GM19035 (cell line): ENCODE results near the gene C19orf67.
A peak's percentile ranks its signal among the peaks of the same experiment; 100 is the strongest.

Experiments used
- ATAC-seq: cut with Tn5 transposase; IDR thresholded peaks from one replicate; pipeline ENCODE4 v1.9.1; 2021; ENCODE audit not compliant: unreplicated experiment

The C19orf67 gene

DNA sequence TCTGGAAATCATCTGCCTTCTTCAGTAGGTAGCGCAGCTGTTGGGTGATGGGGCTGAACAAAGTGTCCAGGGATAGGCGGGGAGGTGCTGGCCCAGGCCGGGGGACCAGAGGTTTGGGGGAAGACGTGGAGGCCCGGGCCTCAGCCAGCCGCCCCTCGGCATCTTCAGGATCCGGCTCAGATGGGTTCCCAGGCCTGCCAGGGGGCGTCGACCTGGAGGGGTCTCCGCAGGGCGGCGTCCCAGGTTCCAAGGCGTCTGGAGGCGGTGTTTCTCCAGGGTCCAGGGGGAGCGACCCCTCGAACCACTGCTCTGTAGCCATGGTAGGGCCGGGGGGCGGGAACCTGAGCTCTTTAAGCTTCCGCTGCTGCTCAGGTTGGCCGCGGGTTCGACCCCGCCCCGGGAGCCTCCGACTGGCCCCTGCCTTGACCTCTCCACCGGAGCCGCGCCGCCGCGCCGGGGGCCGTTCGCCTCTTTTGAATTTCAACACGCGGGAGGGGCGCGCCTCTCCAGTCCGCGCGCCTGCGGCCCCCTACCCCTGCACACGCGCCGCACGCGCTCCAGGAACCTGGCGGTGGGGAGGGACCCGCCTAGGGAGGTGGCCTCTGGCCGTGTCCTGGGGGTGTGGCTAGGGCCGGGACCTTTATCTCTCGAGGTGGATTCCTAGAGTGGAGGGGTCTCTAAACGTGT lies at the start of gene C19orf67:
Gene C19orf67, minus strand, starts transcription at position 475 of the 687 bp plus-strand sequence. Its CDS starts 156 bp downstream, at position 319.
- ATAC-seq: no peak

DNA sequence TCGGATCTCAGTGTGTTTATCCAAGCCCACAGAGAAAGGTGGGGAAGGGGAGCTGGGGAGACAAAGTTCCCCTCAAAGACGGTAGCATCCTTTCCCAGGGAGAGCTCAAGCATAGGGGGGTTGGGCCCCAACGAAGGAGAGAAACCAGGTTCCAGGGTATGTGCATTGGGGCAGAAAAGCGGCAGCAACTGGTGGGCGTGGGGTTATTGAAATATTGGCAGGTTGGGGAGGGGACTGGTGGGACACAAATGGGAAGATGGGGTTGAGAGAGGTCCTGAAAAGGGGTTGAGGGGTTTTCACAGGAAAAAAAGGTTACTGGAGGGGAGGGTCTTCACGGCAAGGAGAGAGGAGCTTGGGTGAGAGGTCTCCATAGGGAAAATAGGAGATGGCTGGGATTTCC lies 49.8 kb upstream of the C19orf67 start:
- ATAC-seq: no peak

DNA sequence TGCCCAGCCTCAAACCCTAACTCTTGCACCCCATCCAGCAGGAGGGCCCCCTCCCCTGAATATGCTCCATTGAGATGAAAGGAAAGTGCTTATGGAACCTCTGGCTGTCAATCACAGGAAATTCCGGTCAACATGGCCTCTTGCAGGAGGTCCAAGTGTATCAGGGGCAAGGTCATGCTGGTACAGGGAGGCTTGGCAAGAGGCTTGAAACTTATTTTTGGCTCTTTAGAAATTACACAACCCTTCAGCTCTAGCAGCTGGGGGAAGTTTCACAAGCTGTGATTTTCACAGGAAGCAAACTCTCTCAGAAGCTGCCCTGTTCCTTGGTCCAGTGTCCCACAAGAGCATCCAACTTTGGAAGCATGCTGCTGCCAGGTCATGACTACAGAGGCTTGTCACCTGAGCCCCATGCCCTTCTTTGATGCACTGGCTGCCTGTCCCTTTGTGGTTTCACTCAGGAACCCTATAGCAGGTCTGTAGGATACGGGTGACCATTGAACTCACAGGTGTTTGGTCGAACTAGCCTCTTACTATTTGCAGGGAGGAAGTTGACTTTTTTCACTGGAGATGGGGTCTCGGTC lies 42.4 kb upstream of the C19orf67 start:
- no peak for ATAC-seq

DNA sequence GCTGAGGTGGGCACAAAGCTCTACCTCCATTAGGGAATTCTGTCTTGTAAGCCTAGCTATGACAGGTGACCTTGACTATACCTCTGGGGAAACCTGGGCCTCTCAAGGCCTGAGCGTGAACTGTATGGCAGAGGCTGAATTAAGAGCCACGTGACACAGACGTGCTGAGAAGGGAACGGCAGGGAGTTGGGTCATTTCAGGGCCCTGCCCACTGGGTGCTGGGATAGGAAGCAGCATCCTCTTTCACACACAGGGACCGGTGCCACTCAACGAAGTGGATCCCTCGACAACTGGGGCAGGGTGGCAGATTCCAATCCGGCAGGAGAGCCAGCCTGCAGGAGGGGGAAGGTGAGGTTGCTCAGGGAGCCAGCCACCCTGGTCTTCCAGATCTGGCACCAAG lies 41.6 kb upstream of the C19orf67 start:
- ATAC-seq: no peak

DNA sequence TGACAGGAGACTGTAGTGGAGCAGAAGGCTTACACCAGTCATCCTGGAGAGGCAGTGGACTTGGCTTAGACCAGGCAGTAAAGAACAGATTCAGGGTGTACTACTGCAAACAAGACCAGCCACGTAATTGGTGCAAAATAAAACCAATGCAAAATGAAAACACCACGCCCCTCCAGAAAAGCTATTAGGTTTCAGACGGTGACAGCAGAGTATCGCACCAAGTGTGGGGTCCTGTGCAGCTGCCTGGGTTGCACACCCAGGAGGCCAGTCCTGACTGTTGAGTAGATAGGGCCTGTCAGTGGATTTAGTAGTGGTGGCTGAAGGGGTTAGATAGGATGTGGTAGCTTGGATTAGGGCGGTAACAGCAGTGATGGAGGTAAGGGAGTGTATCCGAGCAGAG lies 37.3 kb upstream of the C19orf67 start:
- ATAC-seq: no peak

DNA sequence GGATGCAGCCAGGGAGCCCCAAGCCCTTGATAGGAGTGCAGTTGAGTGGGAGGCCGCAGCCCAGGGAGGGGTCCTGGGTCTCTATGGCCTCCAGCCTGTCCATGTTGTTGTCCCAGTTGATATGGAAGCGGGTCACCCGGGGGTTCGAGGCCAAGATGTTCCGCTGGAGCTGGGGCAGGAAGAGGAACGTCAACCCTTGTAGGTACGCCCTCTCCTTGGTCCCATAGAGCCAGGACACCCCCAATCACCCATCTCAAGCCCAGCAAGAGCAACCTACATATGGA lies 34.9 kb upstream of the C19orf67 start:
- no peak for ATAC-seq

DNA sequence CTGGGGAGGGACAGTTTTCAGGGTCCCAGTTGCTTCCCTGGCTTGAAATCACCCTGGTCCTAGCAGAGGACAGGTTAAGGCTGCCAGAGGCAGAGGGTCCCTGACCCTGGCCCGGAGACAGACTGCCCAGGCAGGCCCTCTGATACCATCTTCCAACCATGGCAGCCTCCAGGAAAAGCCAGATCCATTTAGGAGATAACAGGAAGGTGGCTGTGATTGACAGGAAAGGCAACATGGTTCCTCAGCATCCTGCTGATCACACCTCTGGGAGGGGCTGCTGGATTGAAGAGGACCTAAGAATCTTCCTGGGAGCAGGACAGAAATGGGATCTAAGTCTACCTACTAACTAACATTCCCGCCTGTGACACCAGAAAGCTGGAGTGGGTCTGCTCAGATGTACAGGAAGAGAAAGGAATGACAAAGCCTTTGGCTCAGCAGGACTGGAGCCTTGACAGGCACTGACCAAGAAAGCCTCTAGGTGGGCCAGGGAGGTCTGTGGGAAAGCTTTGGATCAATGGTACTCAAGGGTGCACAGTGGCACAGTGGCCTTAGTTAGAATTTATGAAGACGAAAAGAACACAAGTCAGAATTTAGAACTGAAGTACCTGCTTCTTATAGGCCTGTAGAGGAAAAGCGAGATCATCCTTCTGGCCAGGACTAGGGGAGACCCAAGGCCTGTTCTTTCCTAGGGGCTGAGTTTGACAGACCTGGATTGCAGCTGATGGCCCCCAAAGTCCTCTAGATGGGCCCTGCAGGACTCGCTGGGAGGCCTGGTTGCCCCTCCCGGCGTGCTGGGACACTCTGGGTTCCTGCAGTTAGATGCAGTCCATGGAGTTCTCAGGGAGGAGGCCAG lies 34.3 kb upstream of the C19orf67 start:
- ATAC-seq: no peak

DNA sequence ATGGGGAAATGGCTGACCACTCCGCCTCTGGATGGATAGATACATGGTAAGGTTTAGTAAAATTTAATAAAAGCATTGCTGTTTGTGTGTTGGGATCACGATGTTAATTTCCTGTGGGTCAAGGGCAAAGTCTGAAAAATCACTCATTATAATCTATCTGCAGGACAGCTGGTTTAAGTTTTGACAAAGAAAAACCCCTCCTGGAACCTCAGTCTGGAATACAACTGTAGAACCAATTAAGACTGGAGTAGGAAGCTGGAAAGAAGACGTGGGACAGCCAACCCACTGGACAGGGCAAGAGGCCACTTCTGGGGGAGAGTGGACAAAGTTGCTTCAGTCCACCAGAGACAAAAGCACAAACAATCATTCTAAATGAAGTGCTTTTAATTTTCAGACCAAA lies 33.6 kb upstream of the C19orf67 start:
- no peak for ATAC-seq

DNA sequence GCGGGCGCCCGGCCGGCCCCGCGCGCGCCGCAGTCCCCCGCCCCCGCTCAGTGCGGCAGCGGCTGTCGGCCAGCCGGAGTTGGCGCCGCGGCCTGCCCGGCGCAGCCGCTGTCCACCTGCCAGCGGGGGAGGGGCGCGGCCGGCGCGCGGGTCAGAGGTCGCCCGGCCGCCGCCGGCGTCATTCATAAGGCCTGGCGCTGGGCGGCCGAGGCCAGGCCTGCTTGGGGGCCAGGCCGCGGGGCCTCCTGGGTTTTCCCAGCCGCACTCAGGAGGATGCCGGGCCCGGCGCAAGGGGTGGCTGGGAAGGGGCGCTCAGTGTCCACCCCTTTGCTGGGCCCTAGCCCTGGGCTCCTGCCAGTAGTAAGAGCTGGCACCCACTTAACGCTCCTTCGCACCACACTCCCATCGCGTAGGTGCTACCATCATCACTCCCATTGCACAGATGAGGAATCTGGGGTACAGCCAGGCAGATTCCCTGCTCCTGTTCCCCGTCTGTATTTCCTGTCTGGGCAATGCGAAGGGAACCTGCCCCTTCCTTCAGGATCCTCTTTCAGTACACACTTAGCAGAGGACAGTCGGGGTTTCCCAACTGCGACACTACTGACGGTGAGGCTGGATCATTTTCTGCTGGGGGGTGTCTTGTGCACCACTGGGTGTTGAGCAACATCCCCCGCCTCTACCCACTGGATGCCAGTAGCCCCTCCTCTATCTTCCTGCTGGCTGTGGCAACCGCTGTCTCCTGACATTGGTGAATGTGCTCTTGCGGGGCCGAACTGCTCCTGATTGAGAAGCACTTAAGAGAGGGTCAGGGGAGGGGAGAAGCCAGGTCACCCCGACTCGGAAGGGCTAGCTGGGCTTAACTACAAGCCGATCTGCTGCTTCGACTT lies 32.8 kb upstream of the C19orf67 start:
- ATAC-seq: no peak

DNA sequence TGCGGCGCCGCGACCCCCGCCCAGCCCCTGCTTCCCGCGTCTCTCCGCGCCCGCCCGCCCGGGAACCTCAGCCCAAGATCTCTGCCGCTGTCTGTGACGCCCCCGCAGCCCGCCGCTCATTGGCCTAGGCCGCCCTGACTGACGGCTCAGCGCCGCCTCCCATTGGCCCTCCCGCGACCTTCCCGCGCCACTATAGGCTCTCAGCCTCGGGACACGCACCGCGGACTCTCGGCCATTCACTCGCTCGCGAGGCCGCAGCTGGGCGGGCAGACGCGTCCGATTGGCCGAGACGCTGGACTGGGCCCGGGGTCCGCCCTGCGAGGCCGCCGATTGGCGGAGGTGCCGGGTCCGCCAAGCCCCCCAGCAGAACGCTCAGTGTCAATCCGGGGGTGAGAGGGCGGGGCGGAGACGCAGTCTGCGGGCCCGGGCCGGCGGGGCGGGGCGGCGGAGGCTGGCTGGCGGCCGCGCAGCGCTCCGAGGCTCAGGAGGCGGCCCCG lies 32.1 kb upstream of the C19orf67 start, which contains the start of gene PRKACA:
Gene PRKACA, minus strand, starts transcription at position 95 of the 497 bp plus-strand sequence. CDS start 215 bp downstream, outside the sequence.
- peak; percentile 83 for ATAC-seq

DNA sequence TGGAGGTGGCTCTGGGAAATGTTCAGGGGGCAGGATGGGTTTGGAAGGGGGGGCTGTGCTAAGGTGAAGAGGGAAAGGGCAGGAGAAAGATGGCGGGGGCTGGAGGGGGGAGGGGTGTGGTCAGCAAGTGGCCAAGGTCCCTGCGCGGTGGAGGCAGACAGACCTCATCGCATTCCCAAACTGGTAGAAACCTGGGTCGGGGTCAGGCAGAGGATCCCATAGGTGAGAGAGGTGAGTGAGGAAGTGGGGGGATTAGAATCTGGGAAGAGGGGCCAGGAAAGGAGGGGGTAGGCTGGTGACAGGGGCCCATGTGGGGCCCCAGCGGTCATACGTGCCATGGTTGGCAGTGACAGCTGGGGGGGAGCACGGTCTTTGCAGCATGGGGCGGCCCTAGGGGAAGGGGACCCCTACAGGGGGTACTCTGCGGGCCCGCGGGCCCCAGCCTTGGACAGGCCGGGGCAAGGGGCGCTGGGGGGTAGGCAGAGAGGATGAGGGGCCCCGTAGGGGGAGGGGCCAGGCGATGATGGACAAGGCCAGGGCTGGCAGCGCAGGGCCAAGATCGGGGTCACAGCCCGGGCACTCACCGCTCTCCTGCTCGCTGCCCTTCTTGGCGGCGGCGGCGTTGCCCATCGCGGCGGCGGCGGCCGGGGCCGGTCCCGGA lies 31.5 kb upstream of the C19orf67 start:
- peak; percentile 9 for ATAC-seq

DNA sequence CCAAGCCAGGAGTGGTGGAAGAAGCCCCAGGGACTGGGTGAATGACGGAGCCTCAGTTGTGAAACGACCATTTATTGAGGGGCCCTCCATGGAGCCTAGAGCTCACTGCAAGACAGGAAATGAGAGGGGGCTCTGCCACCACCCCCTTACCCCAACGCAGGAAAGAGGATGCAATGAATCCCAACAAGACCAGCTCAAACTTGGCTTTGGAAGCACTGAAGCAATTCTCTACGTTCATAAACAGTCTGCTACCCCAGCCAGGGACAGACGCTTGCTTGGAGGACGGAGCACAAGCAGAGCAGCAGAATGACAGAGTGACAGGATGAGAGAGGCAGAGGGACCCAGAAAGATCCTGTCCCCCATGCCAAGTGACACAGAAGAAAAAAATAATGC lies 30.9 kb upstream of the C19orf67 start:
- ATAC-seq: no peak

DNA sequence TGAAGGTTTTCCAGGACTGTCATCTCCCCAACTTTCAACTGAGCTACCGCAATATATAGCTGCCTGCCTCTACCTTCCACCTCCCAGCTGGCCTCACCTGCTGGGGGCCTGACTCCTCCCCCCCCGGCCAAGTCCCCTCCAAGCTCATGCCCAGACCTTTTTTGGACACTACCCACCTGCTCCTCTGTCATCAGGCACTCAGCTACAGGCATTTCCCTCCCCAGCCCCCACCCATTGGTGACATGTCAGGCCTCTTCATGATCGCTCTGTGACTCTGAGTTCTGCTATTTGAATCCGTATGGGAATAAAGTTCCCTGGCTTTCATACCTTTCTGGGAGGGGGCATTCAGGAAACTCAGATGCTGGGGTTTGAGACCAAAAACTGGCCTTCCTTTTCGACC lies 30.2 kb upstream of the C19orf67 start:
- ATAC-seq: no peak

DNA sequence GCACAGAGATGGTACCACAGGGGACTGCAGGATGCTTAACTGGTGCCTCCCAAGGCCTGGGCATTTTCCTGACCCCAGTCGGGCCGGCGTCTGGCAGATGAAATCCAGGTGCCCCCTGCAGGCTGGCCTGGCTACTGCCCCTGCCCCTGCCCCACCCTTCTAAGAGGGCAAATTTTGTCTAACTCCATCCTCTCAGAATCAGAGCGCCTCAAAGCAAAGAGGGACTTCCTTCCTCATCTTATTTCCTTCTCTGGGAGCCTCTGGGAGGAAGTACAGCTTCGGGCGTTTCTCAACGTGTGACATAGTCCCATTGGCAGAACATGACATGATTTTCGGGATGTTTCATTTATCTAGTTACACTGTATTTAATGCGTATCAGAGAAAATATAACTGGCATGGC lies 29.3 kb upstream of the C19orf67 start:
- no peak for ATAC-seq

DNA sequence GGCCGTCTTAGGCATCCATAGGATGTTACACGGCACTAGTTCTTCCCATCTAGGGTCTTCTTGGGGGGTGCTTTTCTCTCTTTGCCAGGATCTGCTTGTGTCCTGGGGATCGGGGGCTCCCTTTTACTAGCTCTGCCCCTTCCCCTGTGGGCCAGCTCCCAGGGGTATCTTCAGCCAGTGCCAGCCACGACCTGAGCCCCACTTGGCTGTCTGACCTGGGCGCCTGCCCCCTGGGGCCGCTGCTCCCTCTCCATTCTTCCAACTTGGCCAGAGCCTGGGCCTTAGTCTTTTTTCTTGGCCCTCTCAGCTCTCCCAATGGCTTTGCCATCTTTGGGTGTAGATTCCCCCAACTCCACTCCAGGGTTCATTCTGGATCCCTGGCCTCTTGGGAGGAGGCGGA lies 28.9 kb upstream of the C19orf67 start:
- ATAC-seq: no peak

DNA sequence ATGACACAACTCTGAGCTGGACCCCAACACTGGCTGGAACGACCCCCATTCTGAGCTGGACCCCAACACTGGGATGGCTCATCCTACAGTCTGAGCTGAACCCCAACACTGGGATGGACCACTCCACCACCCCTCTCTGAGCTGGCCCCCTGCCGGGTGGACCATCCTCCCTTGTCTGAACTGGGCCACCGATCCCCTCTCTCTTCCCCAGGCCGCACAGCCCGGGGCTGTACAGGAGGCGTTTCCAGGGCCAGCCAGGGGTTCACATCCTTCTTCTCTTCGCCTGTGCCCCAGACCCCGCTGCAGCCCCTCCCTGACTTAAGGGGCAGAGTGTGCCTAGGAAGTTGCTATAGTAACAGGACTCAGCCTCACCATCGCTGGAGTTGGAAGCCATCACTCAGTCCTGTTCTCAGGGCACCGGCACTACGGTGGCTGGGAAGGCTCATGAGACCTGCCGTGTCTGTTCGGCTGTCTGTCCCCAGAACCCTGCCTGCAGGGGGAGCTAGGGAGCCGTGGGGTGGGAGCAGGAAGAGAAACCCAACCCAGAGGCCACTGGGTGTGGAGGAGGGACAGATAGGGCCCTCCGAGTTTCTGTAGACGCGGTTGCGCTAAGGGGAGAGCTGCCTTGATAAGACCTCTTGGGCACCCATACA lies 28.3 kb upstream of the C19orf67 start:
- ATAC-seq: no peak

DNA sequence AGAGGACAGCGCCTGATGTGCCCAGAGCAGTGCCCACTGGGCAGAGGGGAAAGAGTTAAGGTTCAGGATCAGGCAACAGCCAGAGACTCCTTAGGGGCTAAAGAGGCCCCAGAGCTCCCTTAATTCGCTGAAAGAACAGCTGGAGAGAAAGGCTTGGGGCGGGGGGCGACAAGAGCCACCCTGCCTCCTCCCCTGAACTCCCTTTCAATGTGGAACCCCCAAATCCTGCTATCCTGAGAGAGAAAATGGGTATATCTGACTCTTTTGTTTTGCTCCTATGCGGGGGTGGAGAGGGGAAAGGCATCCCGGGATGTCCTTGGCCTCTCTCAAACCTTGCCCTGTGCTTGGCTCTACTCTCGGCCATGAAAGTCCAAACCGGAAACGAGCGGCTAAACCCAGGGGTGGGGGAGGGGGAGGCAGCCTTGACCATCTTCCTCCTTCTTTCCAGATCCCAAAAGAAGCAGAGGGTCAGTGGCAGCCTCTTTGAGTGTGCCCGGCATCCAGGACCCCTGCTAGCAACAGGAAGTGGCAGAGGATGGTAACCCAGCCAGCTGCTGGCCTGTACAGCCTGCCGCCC lies 27.3 kb upstream of the C19orf67 start:
- no peak for ATAC-seq

DNA sequence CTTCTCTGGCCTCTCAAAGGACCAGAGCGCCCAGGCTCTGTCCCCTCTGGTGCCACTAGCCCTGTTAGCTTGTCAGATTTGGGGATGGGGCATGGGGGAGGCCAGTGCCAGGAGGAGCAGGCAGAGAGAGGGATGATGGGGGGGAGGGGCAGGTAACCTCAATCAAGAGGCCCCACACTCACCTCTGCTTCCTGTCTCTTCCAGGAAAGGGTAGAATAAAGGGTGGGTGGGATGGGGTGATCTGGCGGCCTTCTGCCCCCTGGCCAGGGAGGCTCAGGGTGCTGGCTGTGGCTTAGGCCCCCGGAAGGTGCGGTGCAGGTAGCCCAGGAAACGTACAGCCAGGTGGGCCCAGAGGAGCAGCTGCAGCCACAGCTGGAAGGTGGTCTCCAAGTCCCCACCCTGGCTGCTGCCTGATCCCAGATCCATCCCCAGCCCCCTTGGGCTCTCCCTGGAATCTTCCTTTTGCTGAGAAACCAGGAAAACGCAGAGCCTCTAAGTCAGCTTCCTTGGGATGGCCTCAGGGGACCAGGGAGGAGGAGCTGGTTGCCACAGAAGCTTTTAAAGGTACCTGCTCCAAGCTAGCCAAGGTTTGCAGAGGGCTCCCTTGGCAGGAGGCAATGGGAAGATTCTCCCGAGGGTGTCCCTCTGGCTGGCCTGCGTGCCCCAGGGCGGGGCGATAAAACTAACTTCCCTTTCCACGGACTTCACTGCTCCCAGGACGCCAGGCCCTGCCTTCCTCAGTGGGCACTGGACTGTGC lies 26.6 kb upstream of the C19orf67 start:
- ATAC-seq: no peak

DNA sequence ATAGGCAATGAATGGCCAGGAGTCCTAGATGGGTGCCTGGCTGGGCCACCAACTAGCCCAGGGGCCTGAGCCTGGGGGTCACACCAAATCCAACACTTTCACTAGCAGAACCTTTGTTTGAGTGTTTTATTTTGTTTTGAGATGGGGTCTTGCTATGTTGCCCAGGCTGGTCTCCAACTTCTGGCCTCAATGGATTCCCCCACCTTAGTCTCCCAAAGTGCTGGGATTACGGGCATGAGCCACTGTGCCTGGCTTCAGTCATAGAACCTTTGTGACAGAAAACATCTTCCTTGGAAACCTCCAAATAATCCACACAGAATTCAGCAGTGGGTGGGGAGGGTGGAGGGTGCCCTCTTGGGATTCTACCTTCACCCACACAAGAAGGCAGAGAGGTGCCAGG lies 25.9 kb upstream of the C19orf67 start:
- no peak for ATAC-seq
